Measurements from ENCODE around the gene ZNF83. TPM values are rescaled to one million over a fixed set of nuclear protein-coding genes. Genes with fewer than 3 reads are reported as not detected.
A peak's percentile ranks its signal among the peaks of the same experiment; 100 is the strongest.
"Not testable (repeated sequence)": the region's sequence is repeated elsewhere in the genome, so short reads cannot be mapped to it uniquely, and the experiment has no call there.

Gene ZNF83
- 15.7 and 22.4 TPM in 2 replicates for total RNA-seq (2014; rRNA removed; shearing (Covaris generic))
- polyA plus RNA-seq (2015; cell fraction: cytosol; rRNA removed): 10.8 and 14.2 TPM in 2 replicates
- polyA plus RNA-seq (2015; cell fraction: nucleus; rRNA removed): 80.2 and 82.7 TPM in 2 replicates

GRCh38 chr19:52637718-52638585 is at the start of gene ZNF83:
ZNF83 (minus strand) TSS chr19:52638355.
- DNase-seq (ENCODE audit: low read depth): peak; percentile 48

DNA sequence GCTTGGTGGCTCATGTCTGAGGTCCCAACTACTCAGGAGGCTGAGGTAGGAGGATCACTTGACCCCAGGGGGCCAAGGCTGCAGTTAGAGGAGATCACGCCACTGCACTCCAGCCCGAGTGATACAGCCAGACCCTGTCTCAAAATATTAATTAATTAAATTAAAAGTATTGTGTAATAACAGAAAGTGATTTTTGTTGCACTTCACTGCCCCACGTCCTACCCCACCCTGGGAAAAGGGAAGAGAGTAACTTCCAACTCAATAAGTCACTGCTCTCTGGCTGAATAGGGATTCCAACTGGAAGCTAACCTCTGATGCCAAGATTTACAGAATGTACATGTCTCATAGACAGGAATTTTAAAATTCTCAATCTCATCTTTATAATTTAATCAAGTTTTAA is 49.5 kb upstream of the ZNF83 start:
- no peak for DNase-seq (ENCODE audit: low read depth)

DNA sequence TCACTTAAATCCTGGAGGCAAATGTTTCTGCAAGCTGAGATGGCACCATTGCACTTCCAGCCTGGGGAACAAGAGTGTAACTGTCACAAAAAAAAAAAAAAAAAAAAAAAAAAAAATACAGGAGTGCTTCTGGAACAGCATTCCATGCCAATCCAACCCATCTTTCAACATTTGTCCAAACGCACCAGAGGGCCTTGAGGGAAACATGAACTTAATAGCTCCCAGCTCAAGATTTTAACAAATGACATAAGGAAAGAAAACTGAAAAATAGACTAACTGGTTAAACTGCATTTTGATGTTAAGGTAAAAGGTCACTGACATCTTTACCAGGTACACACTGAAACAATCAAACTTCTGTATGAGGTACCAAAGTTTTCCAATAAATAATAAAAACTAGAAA is 47.7 kb upstream of the ZNF83 start:
- DNase-seq (ENCODE audit: low read depth): no peak

GRCh38 chr19:52681216-52681615 is 43.1 kb upstream of the ZNF83 start:
- DNase-seq (ENCODE audit: low read depth): not testable (repeated sequence)

DNA sequence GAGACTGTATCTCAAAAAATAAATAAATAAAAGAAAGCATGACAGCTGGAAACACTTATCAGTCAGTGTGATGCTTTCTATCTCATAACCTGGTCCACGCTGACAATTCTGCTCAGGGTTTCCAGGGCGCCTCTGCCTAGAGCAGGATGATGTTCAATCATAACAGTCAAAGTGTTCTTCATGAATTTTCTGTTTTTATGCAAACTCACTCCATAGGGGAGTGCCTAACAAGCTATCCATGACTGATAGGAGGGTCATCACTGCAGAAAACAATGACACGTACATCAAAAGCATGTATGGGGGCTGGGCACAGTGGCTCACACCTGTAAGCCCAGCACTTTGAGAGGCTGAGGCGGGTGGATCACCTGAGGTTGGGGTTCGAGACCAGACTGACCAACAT is 41.4 kb upstream of the ZNF83 start:
- no peak for DNase-seq (ENCODE audit: low read depth)

- DNase-seq (ENCODE audit: low read depth): not testable (repeated sequence)
Observed at GRCh38 chr19:52675239-52675638, 37.1 kb upstream of the ZNF83 start.

- no peak for DNase-seq (ENCODE audit: low read depth)
Observed at GRCh38 chr19:52673014-52673413, 34.9 kb upstream of the ZNF83 start.

- peak; percentile 20 for DNase-seq (ENCODE audit: low read depth)
Observed at GRCh38 chr19:52670046-52670445, 31.9 kb upstream of the ZNF83 start.

DNA sequence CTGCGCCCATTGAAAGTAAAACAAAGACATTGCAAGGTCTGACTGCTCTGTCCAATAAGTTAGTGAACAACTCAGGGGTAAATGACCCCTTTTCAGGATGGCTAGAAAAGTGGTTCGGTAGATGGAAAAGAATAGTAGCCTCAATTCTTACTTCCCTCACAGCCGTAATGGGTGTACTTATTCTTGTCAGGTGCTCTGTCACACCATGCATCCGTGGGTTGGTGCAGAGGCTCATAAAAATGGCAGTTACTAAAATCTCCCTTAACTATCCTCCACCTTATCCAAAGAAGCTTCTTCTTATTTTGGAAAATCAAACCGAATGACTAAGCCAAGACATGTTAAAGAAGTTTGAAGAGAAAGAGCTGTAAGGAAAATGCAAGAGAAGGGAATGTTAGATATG is 31.4 kb upstream of the ZNF83 start:
- DNase-seq (ENCODE audit: low read depth): no peak

- no peak for DNase-seq (ENCODE audit: low read depth)
Observed at GRCh38 chr19:52667972-52668371, 29.8 kb upstream of the ZNF83 start.

DNA sequence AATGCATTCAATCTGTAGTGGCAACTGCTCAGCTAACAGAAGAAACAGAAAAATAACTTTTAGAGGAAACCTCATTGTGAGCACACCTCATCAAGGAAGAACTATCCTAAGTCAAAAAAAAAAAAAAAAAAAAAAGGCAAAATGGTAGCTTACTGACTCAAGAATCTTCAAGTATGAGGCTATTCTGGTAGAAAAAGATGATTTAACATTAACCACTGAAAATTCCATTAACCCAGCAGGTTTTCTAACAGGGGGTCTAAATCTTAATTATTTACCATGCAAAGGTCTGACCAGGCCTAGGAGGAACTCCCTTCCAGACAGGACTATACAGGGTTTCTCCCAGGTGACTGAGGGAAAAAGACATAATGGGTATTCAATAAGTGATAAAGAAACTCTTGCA is 28.4 kb upstream of the ZNF83 start:
- no peak for DNase-seq (ENCODE audit: low read depth)

- peak; percentile 78 for DNase-seq (ENCODE audit: low read depth)
Observed at GRCh38 chr19:52665529-52665928, 27.4 kb upstream of the ZNF83 start.

DNA sequence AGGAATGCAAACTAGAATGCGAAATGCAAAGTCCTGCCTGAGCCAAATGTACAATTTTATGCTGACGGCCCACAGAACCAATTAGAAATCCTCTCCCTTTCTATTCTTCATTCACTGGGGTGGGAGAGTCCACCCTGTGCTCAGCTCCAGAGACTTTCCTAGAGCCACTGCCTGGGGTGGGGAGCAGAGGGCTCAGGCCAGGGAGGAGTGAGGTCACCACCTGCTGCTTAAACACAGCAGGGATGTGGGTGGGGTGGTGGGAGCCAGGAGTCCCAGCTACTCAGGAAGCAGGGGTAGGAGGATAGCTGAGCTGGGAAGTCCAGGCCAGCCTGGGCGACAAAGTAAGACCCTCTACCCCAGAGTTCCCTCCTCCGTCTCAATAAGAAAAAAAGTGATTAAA is 26.9 kb upstream of the ZNF83 start:
- DNase-seq (ENCODE audit: low read depth): no peak

- no peak for DNase-seq (ENCODE audit: low read depth)
Observed at GRCh38 chr19:52664461-52664860, 26.3 kb upstream of the ZNF83 start.

DNA sequence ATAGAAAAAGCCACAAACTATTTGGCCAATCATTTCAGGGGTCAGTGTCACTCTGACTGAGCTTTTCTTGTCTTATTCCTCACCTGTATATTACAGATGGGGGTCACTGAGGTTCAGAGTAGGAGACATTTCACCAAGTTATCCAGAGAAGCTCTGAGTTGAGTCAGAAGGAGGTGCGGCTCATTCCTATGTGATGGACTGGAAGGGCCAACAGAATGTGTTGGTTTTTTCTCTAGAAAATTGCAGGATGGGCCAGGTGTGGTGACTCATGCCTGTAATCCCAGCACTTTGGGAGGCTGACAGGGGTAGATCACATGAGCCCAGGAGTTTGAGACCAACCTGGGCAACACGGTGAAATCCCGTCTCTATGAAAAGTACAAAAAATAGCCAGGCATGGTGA is 24.5 kb upstream of the ZNF83 start:
- peak; percentile 21 for DNase-seq (ENCODE audit: low read depth)

DNA sequence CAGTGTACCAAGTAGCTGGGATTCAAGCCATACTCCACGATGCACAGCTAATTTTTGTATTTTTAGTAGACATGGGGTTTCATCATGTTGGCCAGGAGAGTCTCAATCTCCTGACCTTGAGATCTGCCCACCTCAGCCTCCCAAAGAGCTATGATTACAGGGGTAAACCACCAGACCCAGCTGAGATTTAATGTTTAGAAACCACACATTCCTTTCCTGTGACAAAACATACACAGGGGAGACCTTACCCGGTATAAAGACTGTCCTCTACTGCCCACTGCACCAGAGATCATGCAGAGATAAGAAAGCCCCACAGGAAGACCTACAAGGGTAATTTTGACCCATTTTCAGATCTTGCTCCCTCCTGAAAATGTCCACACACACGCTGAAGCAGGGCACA is 22.8 kb upstream of the ZNF83 start:
- peak; percentile 13 for DNase-seq (ENCODE audit: low read depth)

- no peak for DNase-seq (ENCODE audit: low read depth)
Observed at GRCh38 chr19:52659013-52659412, 20.9 kb upstream of the ZNF83 start.

- DNase-seq (ENCODE audit: low read depth): no peak
Observed at GRCh38 chr19:52658595-52658994, 20.4 kb upstream of the ZNF83 start.

DNA sequence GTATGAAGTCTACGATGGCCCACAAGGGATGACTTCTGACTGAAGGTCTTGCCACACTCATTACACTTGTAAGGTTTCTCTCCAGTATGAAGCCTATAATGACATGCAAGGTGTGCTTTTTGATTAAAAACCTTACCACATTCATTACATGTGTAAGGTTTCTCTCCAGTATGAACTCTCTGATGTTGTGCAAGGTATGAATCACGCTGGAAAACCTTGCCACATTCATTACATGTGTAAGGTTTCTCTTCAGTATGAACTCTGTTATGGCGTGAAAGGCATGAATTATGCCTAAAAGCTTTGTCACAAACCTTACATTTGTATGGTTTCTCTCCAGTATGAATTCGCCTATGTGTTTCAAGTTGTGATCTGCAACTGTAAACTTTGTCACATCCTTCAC is 15.0 kb upstream of the ZNF83 start:
- DNase-seq (ENCODE audit: low read depth): no peak

- DNase-seq (ENCODE audit: low read depth): no peak
Observed at GRCh38 chr19:52651956-52652355, 13.8 kb upstream of the ZNF83 start.

DNA sequence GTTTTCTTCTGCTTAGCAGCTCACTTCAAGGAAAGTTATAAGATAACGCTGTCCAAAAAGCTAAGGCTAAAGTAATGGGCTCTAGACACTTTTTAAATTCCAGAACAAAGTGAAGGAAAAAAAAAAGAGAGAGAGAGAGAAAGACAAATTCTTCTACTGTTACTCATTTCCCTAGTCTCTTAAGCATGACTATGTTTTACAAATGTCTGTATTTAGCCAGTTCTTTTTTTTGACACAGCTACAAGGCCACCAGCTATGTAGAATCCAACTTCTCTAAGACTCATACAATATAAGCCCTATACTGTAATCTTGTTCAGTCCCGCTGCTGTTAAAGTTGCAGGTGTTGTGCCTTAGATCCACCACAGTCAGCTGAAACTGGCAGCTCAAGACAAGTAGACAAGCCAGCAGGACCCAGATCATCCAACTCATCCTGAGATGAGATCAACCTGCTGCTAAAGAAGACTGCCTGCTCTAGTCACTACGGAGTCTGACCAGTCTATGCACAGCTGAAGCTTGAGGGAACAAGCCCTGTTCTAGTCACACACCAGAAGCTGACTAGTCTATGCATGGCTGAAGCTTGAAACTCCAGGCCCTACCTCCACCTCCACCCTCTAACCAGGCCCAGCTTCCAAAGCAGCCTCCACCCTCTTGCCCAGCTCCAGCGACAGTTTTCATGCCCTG is 10.3 kb upstream of the ZNF83 start:
- no peak for DNase-seq (ENCODE audit: low read depth)

DNA sequence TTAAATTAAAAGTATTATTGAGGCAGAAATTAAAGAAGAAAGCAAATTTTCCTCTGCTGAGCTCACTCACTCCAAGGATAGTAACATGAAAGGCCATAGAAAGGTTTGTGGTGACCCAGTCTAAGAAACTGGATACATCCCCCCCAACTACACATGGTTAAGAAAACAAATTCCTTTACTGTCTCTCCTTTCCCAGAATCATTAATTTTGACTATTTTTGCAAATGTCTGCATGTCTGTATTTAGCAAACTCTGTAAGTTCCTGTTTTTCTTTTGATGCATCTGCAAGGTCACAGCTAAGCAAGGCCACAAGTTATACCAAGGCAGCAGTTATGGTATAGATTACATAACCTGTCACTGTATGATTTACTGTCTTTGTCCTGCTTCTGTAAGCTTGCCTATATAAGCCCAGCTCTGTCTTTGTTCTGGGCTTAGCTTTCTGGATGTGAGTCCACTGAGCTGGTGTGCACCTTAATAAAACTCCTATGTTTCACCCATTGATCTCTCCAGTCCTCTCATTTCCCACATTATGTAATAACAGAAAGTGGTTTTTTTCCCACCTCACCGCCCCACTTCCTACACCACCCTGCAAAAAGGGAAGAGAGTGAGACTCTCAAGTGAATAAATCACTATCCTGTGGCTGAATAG is 8.5 kb upstream of the ZNF83 start:
- DNase-seq (ENCODE audit: low read depth): no peak

Measured in HT1080 (cell line).